Measurements from ENCODE around the gene GAB2. TPM values are rescaled to one million over a fixed set of nuclear protein-coding genes. Genes with fewer than 3 reads are reported as not detected.

Gene GAB2
- total and polyA plus RNA-seq, 10 of the 15 experiments (the other 5 are each of a cell fraction or from before 2014, with no cell fraction given), result 0.69 to 12.6 (median 3.8) TPM

DNA sequence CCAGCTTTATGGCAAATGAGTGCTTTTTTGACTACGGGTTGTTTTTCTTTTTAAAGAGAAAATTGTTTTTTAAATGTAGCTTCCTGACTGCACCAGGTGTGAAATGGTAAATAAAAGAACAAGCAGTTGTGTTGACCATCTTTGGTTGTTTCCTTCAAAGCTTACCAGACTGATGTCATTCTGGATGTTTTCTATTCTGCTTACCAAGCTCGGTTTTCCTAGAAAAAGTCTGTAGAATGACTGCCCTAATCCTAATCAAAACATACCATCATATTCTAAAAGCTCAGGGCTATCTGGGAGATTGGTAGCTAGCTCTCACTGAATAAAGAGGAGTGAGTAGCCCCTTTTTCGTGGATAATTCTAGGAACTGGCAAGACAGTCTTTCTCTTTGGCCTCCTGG is 77.7 kb downstream of the GAB2 start:
- POLR2A ChIA-PET, result no interaction called here
- CTCF ChIA-PET, result interaction anchor here (1.6 to 1.8 kb wide), 2 partner anchors 11 to 225 kb away, joined by 4 to 8 read pairs; no protein-coding TSS in a partner anchor
- Histone ChIP-seq H3K9ac (ENCODE audit: control insufficient read depth, insufficient read depth, low read length) (no peak overlapping the region), H3K36me3 (ENCODE audit: control insufficient read depth in 2 of 2, insufficient read depth in 2 of 2, low read length in 1 of 2) (no peaks in the 10 kb centered on the region), H3K4me2 (ENCODE audit: control insufficient read depth, insufficient read depth) (no peak overlapping the region), H2AFZ (ENCODE audit: control insufficient read depth, low read depth, low read length) (no peak overlapping the region), H4K20me1 (ENCODE audit: control insufficient read depth, insufficient read depth) (no peaks in the 10 kb centered on the region), H3K4me3 (no peak overlapping the region), H3K27ac (ENCODE audit: control insufficient read depth, insufficient read depth) (no peak overlapping the region), H3K9me3 (replicated peaks; ENCODE audit: control insufficient read depth, insufficient read depth, low read length) (no peaks in the 10 kb centered on the region), H3K4me1 (ENCODE audit: control insufficient read depth, insufficient read depth, low read length) (no peaks in the 10 kb centered on the region), H3K79me2 (ENCODE audit: control insufficient read depth, insufficient read depth, low read length) (no peaks in the 10 kb centered on the region), H3K27me3 (replicated peaks in 1 of 2; ENCODE audit: control insufficient read depth in 2 of 2, insufficient read depth in 2 of 2, low read length in 1 of 2) (no peaks in the 10 kb centered on the region)
- RAD21 ChIA-PET (ENCODE audit: unreplicated experiment), result no interaction called here
- intact Hi-C loops (cut with micrococcal nuclease; ENCODE audit: unreplicated experiment) (no loop called here), in situ Hi-C loops (cut with MboI) (no loop called here)
- no peak for FAIRE-seq
- BruUV-seq (replicated peaks), result no TSS peak
- DNase-seq (ENCODE audit: low read depth, low spot score), result no peak
- SMC1A ChIA-PET (ENCODE audit: uncharacterized antibody, unreplicated experiment), result no interaction called here
- TF ChIP-seq, protein P1, sequence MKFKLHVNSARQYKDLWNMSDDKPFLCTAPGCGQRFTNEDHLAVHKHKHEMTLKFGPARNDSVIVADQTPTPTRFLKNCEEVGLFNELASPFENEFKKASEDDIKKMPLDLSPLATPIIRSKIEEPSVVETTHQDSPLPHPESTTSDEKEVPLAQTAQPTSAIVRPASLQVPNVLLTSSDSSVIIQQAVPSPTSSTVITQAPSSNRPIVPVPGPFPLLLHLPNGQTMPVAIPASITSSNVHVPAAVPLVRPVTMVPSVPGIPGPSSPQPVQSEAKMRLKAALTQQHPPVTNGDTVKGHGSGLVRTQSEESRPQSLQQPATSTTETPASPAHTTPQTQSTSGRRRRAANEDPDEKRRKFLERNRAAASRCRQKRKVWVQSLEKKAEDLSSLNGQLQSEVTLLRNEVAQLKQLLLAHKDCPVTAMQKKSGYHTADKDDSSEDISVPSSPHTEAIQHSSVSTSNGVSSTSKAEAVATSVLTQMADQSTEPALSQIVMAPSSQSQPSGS (IDR thresholded peaks at IDR 0.05; ENCODE audit: low read length), result no peak
- no peak for TF ChIP-seq EED (IDR thresholded peaks at IDR 0.05; ENCODE audit: low read depth)
- no peak for TF ChIP-seq SRF (IDR thresholded peaks at IDR 0.05; ENCODE audit: low read depth in 2 of 2, low read length in 2 of 2)
- TF ChIP-seq ZNF217 (IDR thresholded peaks at IDR 0.05), result no peak
- no peak for TF ChIP-seq NR2F1 (conservative IDR thresholded peaks at IDR 0.05)
- TF ChIP-seq, protein P2, sequence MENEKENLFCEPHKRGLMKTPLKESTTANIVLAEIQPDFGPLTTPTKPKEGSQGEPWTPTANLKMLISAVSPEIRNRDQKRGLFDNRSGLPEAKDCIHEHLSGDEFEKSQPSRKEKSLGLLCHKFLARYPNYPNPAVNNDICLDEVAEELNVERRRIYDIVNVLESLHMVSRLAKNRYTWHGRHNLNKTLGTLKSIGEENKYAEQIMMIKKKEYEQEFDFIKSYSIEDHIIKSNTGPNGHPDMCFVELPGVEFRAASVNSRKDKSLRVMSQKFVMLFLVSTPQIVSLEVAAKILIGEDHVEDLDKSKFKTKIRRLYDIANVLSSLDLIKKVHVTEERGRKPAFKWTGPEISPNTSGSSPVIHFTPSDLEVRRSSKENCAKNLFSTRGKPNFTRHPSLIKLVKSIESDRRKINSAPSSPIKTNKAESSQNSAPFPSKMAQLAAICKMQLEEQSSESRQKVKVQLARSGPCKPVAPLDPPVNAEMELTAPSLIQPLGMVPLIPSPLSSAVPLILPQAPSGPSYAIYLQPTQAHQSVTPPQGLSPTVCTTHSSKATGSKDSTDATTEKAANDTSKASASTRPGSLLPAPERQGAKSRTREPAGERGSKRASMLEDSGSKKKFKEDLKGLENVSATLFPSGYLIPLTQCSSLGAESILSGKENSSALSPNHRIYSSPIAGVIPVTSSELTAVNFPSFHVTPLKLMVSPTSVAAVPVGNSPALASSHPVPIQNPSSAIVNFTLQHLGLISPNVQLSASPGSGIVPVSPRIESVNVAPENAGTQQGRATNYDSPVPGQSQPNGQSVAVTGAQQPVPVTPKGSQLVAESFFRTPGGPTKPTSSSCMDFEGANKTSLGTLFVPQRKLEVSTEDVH (IDR thresholded peaks at IDR 0.05; ENCODE audit: low read depth, partially characterized antibody), result no peak
- 54% methylated on average over 3 of the region's 3 CpGs for WGBS (ENCODE audit: insufficient coverage, insufficient replicate concordance, low lambda C conversion rate, missing lambda C conversion rate)
- ATAC-seq, result no peak
